CD4-positive, alpha-beta T cell treated with Interleukin-2 at 100 ng/mL for 4 hours (primary cell): ENCODE data around the gene ALK.

ENCODE experiments used
- DNase-seq: peaks from one replicate; pipeline ENCODE4 v3.0.0-alpha.2; 2020; ENCODE audit warnings: low spot score

Gene ALK

GRCh38 chr2:29400930-29401653, 520.3 kb downstream of the ALK start:
- DNase-seq, result no peak

GRCh38 chr2:29398384-29399237, 522.8 kb downstream of the ALK start:
- no peak for DNase-seq

GRCh38 chr2:29397713-29398112, 523.7 kb downstream of the ALK start:
- no peak for DNase-seq

DNA sequence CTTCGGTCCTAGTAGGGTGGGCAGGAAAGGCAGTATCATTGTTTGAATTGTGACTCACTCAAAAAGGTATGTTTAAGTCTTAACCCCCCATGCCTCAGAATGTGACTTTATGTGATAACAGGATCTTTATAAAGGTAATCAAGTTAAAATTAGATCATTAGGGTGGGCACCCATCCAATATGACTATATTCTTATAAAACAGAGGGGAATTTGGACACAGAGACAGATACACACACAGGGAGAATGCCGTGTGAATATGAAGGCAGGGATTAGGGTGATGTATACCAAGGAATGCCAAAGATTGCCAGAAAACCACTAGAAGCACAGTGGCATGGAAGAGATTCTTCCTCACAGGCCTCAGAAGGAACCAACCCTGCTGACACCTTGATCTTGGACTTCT, 524.3 kb downstream of the ALK start:
- DNase-seq, result no peak

DNA sequence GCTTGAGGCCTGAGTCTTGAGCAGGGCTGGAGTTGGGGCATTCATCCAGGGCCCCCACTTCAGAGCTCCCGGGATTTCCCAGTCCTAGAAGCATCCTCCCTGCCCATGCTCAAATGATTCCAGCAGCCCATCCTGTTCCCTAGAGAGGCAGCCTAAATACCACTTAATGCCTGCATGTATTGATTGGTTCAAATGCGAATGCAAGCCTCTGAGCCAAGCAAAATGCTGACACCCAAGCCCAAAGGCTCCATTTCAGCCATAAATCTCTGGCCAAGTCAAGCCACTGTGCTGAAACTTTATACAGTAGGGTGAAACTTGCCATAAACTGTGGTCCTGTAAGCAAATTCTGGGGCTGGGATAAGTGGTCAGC, 526.4 kb downstream of the ALK start:
- no peak for DNase-seq

GRCh38 chr2:29394311-29394980, 526.9 kb downstream of the ALK start:
- DNase-seq, result no peak

DNA sequence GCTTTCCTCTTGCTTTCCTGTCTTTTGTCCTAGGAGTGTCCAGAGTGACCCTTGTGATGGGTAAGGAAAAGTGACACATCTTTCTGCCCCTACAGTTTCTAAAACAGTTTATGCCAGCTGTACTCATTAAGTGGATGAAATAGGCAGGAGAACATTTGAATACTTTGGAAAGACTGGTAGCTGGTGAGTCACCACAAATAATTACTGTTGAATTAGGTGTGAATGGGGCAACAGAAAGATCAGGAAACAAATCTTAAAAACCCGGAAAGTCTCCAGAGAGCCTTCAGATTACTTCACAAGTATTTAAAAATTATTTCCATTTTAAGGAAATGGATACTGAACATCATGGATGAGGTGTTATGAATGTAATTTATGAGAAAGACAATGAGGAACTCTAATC, 527.7 kb downstream of the ALK start:
- no peak for DNase-seq

DNA sequence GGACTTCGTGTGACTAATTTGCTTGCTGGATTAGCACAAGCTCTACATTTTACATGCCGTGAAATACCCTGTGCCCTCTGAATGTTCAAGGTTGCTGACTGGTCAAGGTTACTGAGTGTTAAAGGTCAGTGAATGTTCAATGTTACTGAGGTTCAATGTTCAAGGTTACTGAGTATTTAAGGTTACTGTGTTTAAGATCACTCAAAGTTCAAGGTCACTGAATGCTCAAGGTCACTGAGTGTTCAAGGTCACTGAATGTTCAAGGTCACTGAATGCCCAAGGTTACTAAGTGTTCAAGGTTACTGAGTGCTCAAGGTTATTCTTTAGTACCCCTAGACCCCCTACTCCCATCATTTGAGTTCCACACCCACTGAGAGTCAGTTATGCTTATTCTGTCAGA, 528.6 kb downstream of the ALK start:
- DNase-seq, result no peak

GRCh38 chr2:29390136-29390535, 531.2 kb downstream of the ALK start:
- DNase-seq, result no peak

GRCh38 chr2:29389686-29390085, 531.7 kb downstream of the ALK start:
- no peak for DNase-seq

- no peak for DNase-seq
These were observed 533.3 kb downstream of the ALK start for GRCh38 chr2:29388071-29388470.

DNA sequence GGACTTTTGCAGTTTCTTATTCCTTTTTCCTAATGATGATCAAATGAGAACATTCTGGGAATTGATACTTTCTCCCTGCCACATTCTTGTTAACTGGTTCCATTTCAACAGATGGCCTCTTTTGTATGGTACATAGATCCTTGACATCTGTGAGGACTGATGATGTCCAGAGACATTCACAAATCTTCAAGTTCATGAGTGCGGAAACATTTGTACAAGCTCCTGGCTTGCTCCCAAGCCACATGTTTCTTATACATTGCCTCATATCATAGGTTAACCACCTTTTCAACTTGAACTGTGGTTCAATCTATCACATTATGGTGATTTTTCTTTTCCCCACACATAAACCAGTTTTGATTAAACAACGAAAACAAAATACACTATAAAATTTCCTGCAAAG, 538.9 kb downstream of the ALK start:
- DNase-seq, result no peak

GRCh38 chr2:29377788-29378187, 543.6 kb downstream of the ALK start:
- no peak for DNase-seq

GRCh38 chr2:29376541-29376940, 544.8 kb downstream of the ALK start:
- DNase-seq, result no peak

- DNase-seq, result no peak
These were observed 545.5 kb downstream of the ALK start for GRCh38 chr2:29375843-29376242.

DNA sequence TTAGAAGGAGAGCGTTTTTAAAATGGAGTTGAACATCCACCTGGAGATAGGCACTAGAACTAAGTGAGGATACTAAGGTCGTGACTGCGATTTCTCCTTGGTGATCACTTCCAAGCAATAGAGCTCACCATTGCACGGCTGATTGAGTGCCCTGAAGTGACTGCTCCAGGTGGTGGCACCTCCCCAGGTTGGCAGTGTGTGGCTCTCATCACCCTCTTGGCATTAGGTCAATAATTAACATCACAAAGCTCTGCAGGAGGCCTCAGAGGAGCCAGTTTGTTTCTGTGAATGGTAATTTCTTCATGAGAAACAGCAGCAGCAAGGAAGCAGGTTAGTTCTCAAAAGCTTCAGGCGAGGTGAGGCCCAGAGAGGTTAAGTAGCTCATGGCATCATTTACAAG, 546.6 kb downstream of the ALK start:
- DNase-seq, result no peak

- DNase-seq, result no peak
These were observed 547.5 kb downstream of the ALK start for GRCh38 chr2:29373870-29374269.

- no peak for DNase-seq
These were observed 549.2 kb downstream of the ALK start for GRCh38 chr2:29372185-29372584.

DNA sequence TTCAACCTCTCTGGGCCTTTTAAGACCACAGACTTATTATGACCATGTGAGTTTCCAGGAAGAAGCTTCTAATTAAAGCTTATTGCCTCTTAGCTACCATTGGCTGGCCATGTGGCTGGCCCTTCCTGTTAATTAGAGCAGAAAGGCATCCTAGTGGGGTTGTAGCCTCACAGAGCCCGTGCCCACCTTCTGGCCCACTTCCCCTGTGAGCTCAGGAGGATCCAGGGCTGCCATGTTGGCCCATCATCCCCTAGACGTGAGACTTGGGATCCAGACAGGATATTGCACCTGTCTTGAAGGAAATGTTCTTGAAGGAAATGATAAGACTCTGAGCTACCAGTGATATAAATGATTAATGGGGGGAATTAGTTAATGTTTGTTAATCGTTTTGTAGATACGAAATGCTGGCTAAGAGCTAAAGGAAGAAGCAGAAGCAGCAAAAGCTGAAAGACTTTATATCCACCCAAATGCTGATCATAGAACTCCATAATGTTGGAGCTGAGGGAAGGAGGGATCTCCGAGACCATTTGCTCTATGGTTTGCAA, 550.7 kb downstream of the ALK start:
- DNase-seq, result no peak

DNA sequence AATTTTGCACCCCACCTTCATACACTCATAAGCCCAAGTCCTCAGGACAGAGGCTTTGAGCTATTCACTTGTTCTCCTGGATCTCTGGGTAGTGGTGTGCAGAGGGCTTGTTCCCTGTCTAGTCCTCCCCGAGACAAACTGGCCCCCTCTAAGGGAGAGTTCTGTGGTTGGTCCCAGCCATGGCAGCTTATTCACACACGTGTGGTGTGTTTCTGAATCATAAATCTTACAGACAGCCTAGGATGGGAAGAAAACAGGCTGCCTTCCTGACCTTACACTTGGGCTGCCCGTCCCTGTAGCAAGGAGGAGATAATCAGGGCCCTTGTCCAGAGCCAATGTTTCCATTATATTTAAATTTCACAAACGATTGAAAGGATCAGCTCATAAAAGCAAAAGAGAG, 551.2 kb downstream of the ALK start:
- no peak for DNase-seq

- DNase-seq, result no peak
These were observed 552.7 kb downstream of the ALK start for GRCh38 chr2:29368659-29369040.

- no peak for DNase-seq
These were observed 553.3 kb downstream of the ALK start for GRCh38 chr2:29367986-29368658.
